GM18858 (cell line): ENCODE results near the gene ATAD3C.
A peak's percentile ranks its signal among the peaks of the same experiment; 100 is the strongest.
"Not testable (repeated sequence)": the region's sequence is repeated elsewhere in the genome, so short reads cannot be mapped to it uniquely, and the experiment has no call there.

ENCODE experiments used
- ATAC-seq: cut with Tn5 transposase; IDR thresholded peaks from one replicate; pipeline ENCODE4 v1.9.1; 2021; ENCODE audit not compliant: unreplicated experiment

Gene ATAD3C, protein sequence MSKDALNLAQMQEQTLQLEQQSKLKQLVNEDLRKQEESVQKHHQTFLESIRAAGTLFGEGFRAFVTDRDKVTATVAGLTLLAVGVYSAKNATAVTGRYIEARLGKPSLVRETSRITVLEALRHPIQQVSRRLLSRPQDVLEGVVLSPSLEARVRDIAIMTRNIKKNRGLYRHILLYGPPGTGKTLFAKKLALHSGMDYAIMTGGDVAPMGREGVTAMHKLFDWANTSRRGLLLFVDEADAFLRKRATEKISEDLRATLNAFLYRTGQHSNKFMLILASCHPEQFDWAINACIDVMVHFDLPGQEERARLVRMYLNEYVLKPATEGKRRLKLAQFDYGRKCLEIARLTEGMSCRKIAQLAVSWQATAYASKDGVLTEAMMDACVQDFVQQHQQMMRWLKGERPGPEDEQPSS

DNA sequence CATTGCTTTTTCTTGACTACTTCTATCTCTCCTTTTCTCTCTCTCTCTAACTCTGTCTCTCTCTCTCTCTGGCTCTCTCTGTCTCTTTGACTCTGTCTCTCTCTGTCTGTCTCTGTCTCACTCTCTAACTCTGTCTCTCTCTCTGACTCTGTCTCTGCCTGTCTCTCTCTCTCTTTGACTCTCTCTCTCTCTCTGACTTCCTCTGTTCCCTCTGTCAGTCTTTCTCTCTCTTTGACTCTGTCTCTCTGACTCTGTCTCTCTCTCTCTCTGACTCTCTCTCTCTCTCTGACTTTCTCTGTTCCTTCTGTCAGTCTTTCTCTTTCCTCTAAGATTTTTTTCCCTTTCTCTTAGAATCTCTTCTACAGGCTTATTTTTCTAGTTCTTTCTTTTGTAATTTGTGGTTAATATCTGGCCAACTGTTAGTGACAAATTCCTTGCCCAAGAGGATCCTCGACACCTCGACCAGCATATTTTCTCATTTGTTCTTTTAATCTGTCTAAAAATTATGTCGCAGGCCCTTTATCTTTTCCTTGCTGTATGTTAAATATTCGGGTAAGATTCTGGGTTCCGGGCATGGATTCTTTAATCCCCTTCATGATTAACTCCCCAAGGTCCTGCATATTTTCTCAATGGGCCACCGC is at the start of gene ATAD3C:
Gene ATAD3C (plus strand): TSS at position 591 of the 641 bp plus-strand sequence. CDS start 995 bp downstream, outside the sequence.
- no peak for ATAC-seq

DNA sequence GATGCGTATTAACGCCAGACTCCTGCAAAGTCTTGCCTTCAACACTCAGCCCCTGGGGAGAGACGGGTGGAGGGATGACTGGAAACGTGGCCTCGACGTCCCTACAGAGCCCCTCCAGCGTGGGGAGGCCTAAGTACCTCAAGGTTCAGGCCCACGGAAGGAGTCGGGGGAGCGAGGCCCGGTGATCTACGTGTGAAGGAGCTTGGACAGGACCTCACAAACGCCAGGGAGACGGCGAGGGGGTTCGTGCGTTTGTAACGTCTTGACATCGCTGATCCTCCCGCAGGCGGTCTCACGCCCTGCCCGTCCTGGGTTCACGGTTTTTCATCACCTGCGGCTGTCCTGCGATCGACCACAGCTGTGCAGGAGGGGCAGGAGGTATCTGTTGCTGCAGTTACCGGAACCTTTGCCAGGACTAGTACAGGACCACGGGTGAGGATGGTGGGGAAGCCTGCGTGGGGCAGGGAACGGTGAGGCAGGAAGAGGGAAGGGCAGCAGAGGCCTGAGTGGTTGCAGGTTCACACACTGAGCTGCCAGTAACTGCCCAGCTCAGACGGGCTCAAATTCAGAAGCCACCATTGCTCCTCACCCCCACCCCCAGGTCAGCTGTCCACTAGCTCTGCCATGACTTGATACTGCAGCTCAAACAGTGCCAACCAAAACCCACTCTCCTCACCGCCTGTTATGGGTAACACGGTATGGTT is 49.5 kb upstream of the ATAD3C start:
- no peak for ATAC-seq

DNA sequence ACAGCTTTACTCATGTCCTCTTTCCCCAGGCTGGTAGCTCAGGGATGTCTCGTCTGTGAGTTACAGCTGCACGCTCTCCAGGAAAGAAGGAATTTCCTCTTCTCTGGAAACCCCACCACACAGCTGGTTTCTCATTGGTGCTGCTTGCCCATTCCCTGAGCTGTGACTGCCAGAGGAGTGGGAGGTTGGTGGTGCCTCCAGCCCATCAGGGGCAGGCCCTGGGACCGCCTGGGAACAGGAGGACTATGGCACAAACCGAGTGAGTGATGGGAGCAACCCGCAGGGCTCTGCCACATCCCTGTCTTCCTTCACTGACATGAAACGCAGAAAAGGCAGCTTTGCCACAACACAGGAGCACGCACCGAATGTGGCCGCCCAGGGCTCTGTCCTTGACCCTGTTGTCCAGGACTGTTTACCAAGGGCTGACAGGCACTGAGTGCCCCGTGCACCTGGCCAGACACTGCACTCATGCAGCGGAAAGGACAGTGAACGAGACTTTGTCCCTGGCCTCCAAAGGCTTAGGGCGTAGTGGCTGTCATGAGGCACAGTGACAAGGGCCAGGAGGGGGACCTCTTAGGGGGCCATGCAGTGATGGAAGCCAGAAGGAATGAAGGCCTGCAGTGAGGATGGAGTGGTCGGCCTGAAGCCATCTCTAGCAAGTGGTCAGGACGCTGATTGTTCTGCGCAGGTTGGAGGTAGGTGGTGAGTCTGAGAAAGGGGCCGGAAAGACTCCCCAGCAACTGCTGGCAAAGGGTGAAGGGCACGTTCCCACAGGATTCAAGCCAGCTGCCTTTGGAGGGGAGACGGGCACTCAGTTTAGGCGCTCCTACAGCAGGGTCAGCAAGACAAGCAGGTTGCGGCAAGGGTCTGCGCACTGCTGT is 48.7 kb upstream of the ATAD3C start:
- ATAC-seq = no peak

DNA sequence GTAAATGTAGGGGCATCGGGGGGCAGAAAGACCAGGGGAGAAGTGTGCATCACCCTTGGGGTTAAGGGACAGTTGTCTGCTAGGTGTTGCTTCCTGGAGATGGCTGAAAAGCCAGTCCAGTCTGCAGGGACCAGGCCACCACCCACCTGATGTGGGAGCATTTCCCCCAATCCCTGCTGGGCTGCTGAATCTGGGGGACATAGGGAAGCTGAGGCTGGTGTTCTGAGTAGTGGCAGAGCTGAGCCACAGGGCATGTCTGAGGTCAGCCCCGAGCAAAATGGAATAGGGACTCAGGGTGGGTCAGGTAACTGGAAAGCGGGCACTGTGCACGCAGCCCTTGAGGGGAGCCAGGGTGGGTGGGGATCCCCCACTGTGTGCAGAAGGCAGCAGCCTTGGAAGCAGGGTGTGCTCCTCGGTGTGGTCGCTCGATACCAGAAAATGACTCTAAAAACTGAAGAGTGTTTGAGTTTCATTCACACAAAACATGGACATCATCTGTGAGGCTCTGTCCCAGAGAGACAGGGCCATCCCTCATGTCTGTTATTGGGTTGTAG is 48.0 kb upstream of the ATAD3C start:
- no peak for ATAC-seq

DNA sequence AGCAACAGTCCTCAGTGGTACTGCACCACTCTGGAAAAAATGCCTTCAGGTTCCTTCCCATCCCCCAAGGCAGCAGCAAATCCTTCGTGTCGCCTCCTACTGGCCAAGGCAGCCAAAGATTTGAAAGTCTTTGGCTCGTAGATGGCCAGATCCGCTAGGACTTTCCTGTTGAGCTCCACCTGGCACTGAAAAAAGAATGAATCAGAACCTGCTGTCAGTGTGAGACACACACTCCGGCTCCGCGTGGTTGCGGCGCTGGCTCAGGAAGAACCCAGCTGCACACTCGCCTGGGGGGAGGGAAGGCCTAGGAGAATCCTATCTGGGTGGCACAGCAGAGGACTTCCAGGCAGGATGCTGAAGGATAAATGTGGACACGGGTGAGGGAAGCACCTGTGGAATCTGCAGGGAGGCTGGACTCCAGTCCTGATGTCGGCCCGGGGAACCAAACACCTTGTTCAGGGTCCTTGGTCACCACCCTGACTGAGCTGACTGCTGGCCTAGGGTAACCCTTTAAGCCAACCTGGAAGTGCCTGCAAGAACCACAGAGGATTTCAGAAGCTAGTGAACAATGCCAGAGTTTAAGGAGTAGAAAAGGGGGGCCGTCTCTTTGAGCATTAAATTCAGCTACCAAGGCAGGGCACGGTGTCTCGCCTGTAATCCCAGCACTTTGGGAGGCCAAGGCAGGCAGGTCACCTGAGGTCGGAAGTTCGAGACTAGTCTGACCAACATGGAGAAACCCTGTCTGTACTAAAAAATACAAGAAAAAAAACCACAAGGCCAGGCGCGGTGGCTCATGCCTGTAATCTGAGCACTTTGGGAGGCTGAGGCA is 47.2 kb upstream of the ATAD3C start:
- no peak for ATAC-seq

DNA sequence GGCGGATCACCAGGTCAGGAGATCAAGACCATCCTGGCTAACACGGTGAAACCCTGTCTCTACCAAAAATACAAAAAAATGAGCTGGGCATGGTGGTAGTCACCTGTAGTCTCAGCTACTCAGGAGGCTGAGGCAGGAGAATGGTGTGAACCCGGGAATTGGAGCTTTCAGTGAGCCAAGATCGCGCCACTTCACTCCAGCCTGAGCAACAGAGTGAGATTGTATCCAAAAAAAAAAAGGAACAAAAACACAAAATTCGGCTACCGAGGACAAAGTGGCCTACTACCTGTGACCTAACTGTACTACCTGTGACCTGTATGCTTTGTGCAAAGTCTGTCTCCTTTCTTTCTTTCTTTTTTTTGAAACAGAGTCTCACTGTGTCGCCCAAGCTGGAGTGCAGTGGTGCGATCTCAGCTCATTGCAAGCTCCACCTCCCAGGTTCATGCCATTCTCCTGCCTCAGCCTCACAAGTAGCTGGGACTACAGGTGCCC is 46.5 kb upstream of the ATAD3C start:
- not testable (repeated sequence) for ATAC-seq

DNA sequence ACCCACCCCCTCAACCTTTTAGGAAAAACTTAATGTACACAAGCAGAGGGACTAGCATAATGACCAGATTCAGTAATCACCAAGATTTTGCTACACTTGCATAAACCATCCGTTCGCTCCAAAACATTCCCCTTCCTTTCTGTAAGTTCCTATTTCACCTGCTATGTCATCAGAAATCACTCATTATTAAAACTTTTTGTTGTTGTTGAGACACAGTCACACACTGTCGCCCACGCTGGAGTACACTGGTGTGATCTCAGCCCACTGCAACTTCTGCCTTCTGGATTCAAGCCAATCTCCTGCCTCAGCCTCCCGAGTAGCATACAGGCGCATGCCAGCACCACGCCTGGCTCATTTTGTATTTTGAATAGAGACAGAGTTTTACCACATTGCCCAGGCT is 45.8 kb upstream of the ATAD3C start:
- no peak for ATAC-seq

DNA sequence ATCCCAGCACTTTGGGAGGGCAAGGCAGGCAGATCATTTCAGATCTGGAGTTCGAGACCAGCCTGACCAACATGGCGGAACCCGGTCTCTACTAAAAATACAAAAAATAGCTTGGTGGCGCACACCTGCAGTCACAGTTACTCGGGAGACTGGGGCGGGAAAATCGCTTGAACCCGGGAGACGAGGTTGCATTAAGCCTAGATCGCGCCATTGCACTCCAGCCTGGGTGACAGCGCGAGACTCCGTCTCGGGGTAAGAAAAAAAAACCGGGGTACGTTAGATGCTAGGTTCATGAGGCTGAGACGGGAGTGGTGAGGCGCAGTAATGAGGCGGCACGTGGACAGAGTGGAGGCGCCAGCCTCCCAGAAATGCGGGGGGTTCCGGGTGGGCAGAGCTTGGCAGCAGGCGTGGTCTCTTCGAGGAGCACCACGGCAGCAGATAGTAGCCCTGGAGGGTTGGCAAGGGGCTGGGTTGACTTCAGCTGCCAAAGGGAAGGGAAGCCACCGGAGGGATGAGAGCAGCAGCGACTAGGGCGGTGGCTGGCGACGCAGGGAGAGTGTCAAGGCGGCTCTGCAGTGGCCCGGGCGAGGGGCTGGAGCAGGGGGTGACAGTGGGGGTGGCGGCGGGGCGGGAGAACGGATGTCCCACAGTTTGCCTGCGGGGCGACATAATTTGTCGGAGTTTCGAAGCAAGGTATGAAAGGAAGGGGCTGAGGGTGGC is 43.2 kb upstream of the ATAD3C start:
- ATAC-seq = no peak

DNA sequence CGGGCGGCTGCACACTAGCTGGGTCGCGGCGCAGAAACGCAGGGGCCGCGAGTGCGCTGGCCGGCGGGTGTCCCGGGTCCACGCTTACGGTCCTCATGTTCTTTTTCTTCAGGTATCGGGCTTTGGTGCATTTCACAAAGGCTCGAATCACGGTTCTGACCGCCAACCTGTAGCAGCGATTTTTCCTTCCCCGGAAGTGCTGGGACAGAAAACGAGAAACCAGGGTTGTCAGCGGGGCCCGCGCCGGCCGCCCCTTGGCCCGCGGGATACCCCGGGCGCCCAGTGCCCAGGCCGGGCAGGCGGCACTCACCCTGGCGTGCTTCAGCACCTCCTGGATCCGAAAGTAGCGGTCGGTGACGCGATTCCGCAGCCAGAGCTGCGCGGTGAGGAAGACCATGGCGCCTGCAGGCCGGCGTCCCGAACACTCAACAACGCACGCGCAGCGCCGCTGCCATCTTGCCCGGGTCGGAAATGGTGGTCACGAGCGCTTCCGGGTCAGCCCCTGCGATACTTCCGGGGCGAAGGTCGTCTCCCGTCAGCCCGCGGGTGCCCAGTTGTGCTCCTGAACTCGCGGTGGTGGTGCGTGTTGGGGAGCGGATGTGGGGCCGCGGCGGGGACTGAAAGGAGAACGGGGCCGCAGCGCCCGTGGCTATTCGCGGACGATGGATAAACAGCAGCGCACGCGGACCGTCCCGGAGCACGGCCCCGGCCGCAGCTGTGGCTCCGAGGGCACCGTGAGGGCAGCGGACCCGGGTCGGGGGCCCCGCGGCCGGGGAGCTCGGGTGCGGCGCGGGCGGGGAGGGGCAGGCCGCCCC is 42.5 kb upstream of the ATAD3C start, which contains the start of gene MRPL20:
Gene MRPL20 (minus strand): TSS at position 473 of the 815 bp plus-strand sequence. CDS start 76 bp downstream, at position 397.
- ATAC-seq = peak; percentile 75

DNA sequence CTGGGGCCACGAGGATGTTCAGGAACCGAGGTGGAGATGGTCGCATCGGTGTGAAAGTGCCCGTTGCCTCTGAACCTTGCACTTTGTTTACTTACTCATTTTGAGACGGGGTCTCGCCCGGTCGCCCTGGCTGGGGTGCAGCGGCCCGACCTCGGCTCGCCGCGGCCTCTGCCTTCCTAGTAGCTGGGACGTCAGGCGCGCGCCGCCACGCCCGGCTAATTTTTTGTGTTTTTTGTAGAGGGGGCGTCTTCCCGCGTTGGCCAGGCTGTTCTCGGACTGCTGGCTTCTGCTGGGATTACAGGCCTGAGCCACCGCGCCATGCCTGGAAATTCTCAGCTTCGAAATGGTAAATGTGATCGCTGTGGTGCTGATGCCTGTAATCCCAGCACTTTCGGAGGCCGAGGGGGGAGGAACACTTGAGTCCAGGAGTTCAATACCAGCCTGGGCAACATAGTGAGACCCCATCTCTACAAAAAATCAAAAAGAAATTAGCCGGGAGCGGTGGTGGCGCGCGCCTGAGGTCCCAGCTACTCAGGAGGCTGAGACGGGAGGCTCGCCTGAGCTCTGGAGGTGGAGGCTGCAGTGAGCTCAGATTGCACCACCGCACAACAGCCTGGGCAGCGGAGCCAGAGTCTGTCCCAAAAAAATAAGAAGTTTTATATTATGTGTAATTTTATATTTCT is 41.7 kb upstream of the ATAD3C start:
- ATAC-seq = no peak

DNA sequence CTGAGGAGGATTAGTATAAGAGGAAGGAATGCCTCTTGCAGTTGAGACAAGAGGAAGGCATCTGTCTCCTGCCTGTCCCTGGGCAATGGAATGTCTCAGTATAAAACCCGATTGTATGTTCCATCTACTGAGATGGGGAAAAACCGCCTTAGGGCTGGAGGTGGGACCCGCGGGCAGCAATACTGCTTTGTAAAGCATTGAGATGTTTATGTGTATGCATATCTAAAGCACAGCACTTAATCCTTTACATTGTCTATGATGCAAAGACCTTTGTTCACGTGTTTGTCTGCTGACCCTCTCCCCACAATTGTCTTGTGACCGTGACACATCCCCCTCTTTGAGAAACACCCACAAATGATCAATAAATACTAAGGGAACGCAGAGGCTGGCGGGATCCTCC is 39.3 kb upstream of the ATAD3C start:
- not testable (repeated sequence) for ATAC-seq

DNA sequence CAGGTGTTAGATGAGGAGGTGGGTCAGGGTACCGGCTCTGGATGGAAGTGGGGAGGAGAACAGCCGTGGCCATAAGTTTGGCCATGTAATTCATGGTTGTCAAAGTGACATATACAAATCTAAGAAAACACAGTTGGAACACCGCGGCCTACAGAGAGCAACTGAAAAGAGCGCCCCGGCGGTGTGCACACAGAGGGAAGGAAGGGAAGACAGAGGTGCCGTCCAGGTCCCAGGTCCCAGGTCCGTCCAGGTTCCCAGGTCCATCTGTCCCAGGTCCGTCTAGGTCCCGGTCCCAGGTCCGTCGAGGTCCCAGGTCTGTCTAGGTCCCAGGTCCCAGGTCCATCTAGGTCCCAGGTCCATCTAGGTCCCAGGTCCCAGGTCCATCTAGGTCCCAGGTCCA is 37.9 kb upstream of the ATAD3C start:
- no peak for ATAC-seq

DNA sequence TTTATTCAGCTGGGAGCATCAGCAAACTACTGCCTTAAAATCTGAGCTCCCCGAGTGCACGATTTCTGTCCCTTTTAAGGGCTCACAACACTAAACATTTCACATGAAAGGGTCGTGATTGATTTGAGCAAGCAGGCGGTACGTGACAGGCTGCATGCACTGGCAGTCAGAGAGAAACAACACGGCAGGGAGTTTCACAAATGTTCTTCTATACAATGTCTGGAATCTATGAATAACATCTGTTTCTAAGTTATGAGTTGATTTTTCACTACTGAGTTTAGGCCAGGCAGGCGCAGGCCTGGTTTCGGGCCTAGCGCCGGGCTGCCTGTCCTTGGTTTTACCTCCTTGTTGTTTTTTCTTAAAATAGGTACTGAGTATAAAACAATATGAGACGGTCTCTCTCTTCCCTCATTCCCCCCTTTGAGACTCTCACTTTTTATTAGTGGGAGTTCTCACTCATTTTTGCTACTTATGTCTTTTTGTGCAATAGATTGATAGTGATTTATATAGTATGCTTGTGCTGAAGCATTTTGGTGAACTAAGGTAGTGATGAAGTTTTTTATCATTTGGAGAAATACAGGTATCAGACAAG is 37.1 kb upstream of the ATAD3C start:
- ATAC-seq = not testable (repeated sequence)

DNA sequence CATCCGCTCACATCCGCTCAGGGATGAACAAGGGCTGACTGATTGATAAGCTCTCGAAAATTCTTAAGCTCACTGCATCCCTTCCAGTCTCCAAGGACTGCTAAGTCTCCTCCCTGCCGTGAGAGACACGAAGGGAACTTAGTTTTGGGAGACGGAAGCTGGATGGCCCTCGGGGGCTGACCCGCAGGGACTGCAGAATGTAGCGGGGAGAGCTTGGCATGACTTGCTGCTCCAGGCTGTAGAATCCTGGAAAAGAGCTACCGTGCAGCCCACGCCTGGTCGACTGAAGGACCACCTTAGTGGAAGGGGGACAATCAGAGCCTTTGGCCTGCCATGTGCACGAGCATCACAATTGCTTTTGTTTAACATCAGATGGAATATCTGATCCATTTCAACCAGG is 33.7 kb upstream of the ATAD3C start:
- ATAC-seq = no peak

DNA sequence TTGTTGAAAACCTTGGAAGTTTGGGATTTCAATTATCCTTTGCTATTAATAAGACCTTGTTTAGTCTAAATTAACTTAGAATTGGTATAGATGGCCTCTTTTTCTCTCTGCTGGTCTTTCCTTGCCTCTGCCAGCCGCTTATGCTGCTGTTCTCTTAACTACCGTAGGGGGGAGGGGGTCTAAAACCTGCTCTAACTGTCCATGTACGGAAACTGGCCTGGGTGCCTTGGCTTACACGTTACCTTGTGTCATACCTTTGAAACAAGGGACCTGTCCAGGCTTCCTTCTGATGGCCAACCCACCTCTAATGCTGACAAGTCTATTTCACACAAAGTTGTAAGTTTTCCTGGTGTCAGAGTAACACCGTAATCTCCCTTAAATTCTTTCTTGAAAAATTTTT is 32.1 kb upstream of the ATAD3C start:
- ATAC-seq = not testable (repeated sequence)

DNA sequence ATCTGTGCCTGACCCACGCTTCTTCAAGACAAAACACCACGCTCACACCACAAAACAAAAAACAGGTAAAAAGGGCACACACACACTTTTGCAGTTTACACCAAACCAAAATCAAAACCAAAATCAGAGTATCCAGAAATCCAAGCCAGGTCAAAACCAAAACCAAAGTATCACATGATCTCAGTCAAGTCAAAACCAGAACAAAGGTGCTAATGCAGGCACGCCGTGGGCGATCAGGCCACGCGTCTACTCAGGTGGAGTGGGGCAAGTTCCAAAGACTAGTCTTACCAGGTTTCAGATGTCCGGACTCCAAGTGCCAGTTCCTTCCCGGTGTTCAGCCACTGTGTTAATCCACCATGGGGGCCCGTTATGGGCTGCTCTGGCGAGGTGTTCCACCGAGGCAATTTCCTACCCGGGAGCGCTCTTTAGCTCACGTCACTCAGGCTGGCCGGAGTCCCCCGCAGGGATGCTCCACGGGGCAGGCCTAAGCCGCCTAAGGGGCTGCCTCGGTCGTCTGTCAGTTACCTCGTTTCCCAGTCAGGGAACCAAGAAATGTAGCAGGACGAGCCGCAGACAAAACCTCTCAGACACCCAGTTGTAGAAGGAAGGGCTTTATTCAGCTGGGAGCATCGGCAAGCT is 31.5 kb upstream of the ATAD3C start:
- ATAC-seq = not testable (repeated sequence)
